Measurements from ENCODE around the gene NHLRC3. TPM values are rescaled to one million over a fixed set of nuclear protein-coding genes. Genes with fewer than 3 reads are reported as not detected.

The NHLRC3 gene
- total and polyA plus RNA-seq, 2 of the 8 experiments (the other 6 are each of a cell fraction or from before 2014, with no cell fraction given) = 13.1 to 16.9 TPM

GRCh38 chr13:39037880-39038568 is at the start of gene NHLRC3, which contains the start of gene PROSER1 (continued):
- TF ChIP-seq ATF2 (IDR thresholded peaks at IDR 0.05; ENCODE audit: low read length) = no peak
- 0 out of 2 replicates have a peak, but pooled peaks have one; percentile 30 for TF ChIP-seq SRF (IDR thresholded peaks at IDR 0.05; ENCODE audit: low read depth, low read length)
- TF ChIP-seq MAFK (IDR thresholded peaks at IDR 0.05; ENCODE audit: low read depth, low read length) = 0 out of 2 replicates have a peak, but pooled peaks have one; percentile 1
- peak; percentile 49 for TF ChIP-seq USF2 (IDR thresholded peaks at IDR 0.05; ENCODE audit: low read length)
- TF ChIP-seq CEBPB (IDR thresholded peaks at IDR 0.05; ENCODE audit: low read depth, low read length) = no peak
- TF ChIP-seq SP2 (IDR thresholded peaks at IDR 0.05; ENCODE audit: low read length) = no peak
- peak; percentile 91 for TF ChIP-seq KDM4A (IDR thresholded peaks at IDR 0.05; ENCODE audit: low read depth, low read length, severe bottlenecking)
- TF ChIP-seq PHF8 (conservative IDR thresholded peaks at IDR 0.05; ENCODE audit: low read depth, low read length) = peak; percentile 75; the same call in 1 of the 2 replicates
- TF ChIP-seq SIN3A (conservative IDR thresholded peaks at IDR 0.05 in 1 of 2, IDR thresholded peaks at IDR 0.05 in 1 of 2; ENCODE audit: low read depth in 1 of 2, low read length in 2 of 2) = peak; percentile 32 to 82; a peak in 1 of 4 replicates
- peak; percentile 89 for TF ChIP-seq TBP (IDR thresholded peaks at IDR 0.05; ENCODE audit: low read depth, low read length)
- no peak for TF ChIP-seq EZH2 (IDR thresholded peaks at IDR 0.05; ENCODE audit: low read depth, low read length, severe bottlenecking)
- TF ChIP-seq RAD21 (IDR thresholded peaks at IDR 0.05 in 1 of 2, conservative IDR thresholded peaks at IDR 0.05 in 1 of 2; ENCODE audit: low read depth in 2 of 2, low read length in 2 of 2) = no peak
- TF ChIP-seq ASH2L (IDR thresholded peaks at IDR 0.05; ENCODE audit: low read length) = peak; percentile 91
- no peak for TF ChIP-seq CHD2 (IDR thresholded peaks at IDR 0.05; ENCODE audit: low read length)
- TF ChIP-seq EGR1 (IDR thresholded peaks at IDR 0.05; ENCODE audit: borderline replicate concordance, low read depth, low read length) = peak; percentile 62; the same call in 1 of the 2 replicates
- no peak for TF ChIP-seq RFX5 (IDR thresholded peaks at IDR 0.05; ENCODE audit: borderline replicate concordance, low read depth, low read length)
- no peak for TF ChIP-seq JUND (IDR thresholded peaks at IDR 0.05; ENCODE audit: low read length)
- no peak for TF ChIP-seq CBX5 (IDR thresholded peaks at IDR 0.05; ENCODE audit: low read depth, low read length)
